Measurements from ENCODE around the gene RBM3.

Gene RBM3

DNA sequence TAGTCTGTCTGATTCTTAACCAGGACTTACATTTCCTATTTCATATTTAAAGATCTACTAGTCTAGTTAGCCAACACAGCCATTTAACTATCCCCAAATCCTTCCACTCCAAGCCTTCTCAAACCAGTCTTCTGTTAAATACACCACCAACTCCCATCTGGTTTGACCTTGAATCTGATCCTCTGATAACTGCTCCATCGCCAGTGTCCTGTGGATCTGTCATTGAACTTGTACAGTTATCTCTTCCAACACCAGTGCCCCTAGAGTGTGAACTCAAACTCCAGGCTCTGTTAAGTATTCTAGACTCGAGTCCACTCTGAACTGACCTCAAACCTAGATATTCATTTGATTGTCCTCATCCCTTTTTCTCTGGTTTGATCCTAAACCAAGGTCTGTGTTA lies 37.4 kb downstream of the RBM3 start:
- Histone ChIP-seq H3K79me2 (ENCODE audit: insufficient read depth, low read length) (no peaks in the 10 kb centered on the region), H3K27ac (ENCODE audit: low read depth, low read length, poor library complexity, severe bottlenecking) (no peak overlapping the region), H3K27me3 (ENCODE audit: insufficient read depth, low read length) (no peaks in the 10 kb centered on the region), H3K9me2 (ENCODE audit: low read depth, low read length) (no peaks in the 10 kb centered on the region), H3K36me3 (ENCODE audit: insufficient read depth, low read length) (no peaks in the 10 kb centered on the region), H3K4me2 (ENCODE audit: low read length) (no peak overlapping the region), H3K4me3 (ENCODE audit: low read depth, low read length, poor library complexity, severe bottlenecking) (no peak overlapping the region), H4K20me1 (ENCODE audit: insufficient read depth, low read length) (no peaks in the 10 kb centered on the region), H3K9me3 (ENCODE audit: low read length) (no peaks in the 10 kb centered on the region), H3K4me1 (ENCODE audit: insufficient read depth, low read length, severe bottlenecking) (no peaks in the 10 kb centered on the region), H3F3A (ENCODE audit: insufficient read depth, low read length) (no peaks in the 10 kb centered on the region), H3K9ac (ENCODE audit: low read length) (no peak overlapping the region), H2AFZ (ENCODE audit: low read length) (no peak overlapping the region)
- TF ChIP-seq, protein P1, sequence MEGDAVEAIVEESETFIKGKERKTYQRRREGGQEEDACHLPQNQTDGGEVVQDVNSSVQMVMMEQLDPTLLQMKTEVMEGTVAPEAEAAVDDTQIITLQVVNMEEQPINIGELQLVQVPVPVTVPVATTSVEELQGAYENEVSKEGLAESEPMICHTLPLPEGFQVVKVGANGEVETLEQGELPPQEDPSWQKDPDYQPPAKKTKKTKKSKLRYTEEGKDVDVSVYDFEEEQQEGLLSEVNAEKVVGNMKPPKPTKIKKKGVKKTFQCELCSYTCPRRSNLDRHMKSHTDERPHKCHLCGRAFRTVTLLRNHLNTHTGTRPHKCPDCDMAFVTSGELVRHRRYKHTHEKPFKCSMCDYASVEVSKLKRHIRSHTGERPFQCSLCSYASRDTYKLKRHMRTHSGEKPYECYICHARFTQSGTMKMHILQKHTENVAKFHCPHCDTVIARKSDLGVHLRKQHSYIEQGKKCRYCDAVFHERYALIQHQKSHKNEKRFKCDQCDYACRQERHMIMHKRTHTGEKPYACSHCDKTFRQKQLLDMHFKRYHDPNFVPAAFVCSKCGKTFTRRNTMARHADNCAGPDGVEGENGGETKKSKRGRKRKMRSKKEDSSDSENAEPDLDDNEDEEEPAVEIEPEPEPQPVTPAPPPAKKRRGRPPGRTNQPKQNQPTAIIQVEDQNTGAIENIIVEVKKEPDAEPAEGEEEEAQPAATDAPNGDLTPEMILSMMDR (IDR thresholded peaks at IDR 0.05; ENCODE audit: low read length), result no peak
- no peak for TF ChIP-seq EZH2 (IDR thresholded peaks at IDR 0.05; ENCODE audit: borderline replicate concordance, low read length)

DNA sequence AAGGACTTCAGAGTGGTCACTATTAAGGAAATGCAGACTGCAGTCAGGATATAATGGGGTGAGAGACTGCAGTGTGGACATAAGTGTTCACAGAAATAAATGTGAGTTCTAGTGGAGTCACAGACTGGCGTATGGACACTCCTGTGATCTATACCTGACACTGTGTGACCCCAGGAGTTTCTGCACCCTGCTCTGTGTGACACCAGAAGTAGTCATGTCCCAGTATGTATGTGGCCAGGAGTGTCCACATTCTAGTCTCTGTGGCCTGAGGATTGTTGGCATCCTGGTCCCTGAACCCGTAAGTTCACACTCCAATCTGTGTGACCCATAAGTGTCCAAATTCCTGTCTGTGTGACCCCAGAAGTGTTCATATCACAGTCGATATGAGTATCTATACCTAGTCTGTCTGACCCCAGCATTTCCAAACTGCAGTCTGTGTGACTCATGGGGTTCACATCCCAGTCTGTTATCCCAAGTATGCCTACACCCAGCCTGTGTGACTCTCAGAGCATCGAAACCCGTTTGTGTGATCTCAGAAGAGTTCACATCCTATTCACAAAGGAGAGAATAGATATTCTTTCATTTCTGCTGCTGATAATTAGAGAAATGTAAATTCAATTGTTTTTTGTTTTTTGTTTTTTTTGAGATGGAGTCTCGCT lies 39.3 kb downstream of the RBM3 start:
- Histone ChIP-seq H3K27ac (ENCODE audit: low read depth, low read length, poor library complexity, severe bottlenecking) (no peak overlapping the region), H4K20me1 (ENCODE audit: insufficient read depth, low read length) (no peaks in the 10 kb centered on the region), H3K9me2 (ENCODE audit: low read depth, low read length) (no peaks in the 10 kb centered on the region), H3K4me2 (ENCODE audit: low read length) (no peak overlapping the region), H3K79me2 (ENCODE audit: insufficient read depth, low read length) (no peaks in the 10 kb centered on the region), H3K36me3 (ENCODE audit: insufficient read depth, low read length) (no peaks in the 10 kb centered on the region), H3K27me3 (ENCODE audit: insufficient read depth, low read length) (no peaks in the 10 kb centered on the region), H3K4me3 (ENCODE audit: low read depth, low read length, poor library complexity, severe bottlenecking) (no peak overlapping the region), H3K9ac (ENCODE audit: low read length) (no peak overlapping the region), H3K4me1 (ENCODE audit: insufficient read depth, low read length, severe bottlenecking) (no peaks in the 10 kb centered on the region), H3F3A (ENCODE audit: insufficient read depth, low read length) (no peaks in the 10 kb centered on the region), H2AFZ (ENCODE audit: low read length) (no peak overlapping the region), H3K9me3 (ENCODE audit: low read length) (no peaks in the 10 kb centered on the region)
- no peak for TF ChIP-seq EZH2 (IDR thresholded peaks at IDR 0.05; ENCODE audit: borderline replicate concordance, low read length)
- TF ChIP-seq, protein P1 (IDR thresholded peaks at IDR 0.05; ENCODE audit: low read length), result no peak

DNA sequence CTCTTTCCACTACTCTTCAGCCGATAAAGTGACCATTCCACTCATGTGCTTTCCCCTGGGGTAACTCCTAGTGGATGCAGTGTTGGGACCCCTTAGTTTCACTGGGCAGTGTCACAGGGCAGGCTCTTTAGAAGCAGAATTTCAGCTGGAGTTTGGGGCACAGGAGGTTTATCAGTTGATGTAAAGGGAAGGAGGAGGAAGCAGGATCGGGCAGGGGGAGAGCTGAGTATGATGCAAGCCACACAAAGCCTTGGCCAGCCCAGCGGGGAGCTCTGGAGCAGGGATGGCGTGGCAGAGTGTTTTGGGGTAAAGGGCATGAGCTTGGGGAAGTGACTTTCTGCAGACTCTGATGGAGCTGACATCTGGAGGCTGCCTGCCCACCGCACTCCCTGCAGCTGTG lies 42.3 kb downstream of the RBM3 start:
- no peak overlapping the region for H3K27ac ChIP-seq (ENCODE audit: low read depth, low read length, poor library complexity, severe bottlenecking)
- H3K79me2 ChIP-seq (ENCODE audit: insufficient read depth, low read length), result no peaks in the 10 kb centered on the region
- H3K4me2 ChIP-seq (ENCODE audit: low read length), result no peak overlapping the region
- no peaks in the 10 kb centered on the region for H3K9me3 ChIP-seq (ENCODE audit: low read length)
- no peaks in the 10 kb centered on the region for H4K20me1 ChIP-seq (ENCODE audit: insufficient read depth, low read length)
- no peaks in the 10 kb centered on the region for H3K9me2 ChIP-seq (ENCODE audit: low read depth, low read length)
- no peaks in the 10 kb centered on the region for H3K27me3 ChIP-seq (ENCODE audit: insufficient read depth, low read length)
- no peaks in the 10 kb centered on the region for H3F3A ChIP-seq (ENCODE audit: insufficient read depth, low read length)
- no peak overlapping the region for H3K9ac ChIP-seq (ENCODE audit: low read length)
- TF ChIP-seq, protein P1 (IDR thresholded peaks at IDR 0.05; ENCODE audit: low read length), result no peak
- TF ChIP-seq EZH2 (IDR thresholded peaks at IDR 0.05; ENCODE audit: borderline replicate concordance, low read length), result no peak
- no peaks in the 10 kb centered on the region for H3K36me3 ChIP-seq (ENCODE audit: insufficient read depth, low read length)
- no peaks in the 10 kb centered on the region for H3K4me1 ChIP-seq (ENCODE audit: insufficient read depth, low read length, severe bottlenecking)
- no peak overlapping the region for H3K4me3 ChIP-seq (ENCODE audit: low read depth, low read length, poor library complexity, severe bottlenecking)
- no peak overlapping the region for H2AFZ ChIP-seq (ENCODE audit: low read length)

Measured in OCI-LY1 (cell line).